Activated B cell treated with CpG ODN at 0.5 μM for 24 hours (primary cell): ENCODE data around the gene TPD52L2. TPM values are rescaled to one million over a fixed set of nuclear protein-coding genes. Genes with fewer than 3 reads are reported as not detected.

Experiments
- ATAC-seq: fragments of 200-7000 bp; cut with Tn5 transposase; one replicate; pipeline ENCODE4 v1.10.0; 2021; ENCODE audit warnings: low read depth, mild to moderate bottlenecking, moderate library complexity
- CTCF ChIA-PET: fragments of 350-600 bp; sonication (Branson Sonifier 250); formaldehyde crosslinking; loops from one replicate; lab custom pipeline; 2021; ENCODE audit warnings: antibody characterized with exemption; lab: Charles Lee
- POLR2A ChIA-PET: fragments of 350-600 bp; sonication (Branson Sonifier 250); formaldehyde crosslinking; loops from one replicate; lab custom pipeline; 2021; ENCODE audit warnings: antibody characterized with exemption; lab: Charles Lee
- DNase-seq: peaks from one replicate; pipeline ENCODE4 v3.0.0; 2022
- H3K27ac Mint-ChIP-seq: one replicate; pipeline ENCODE4 v1.8.0; 2020; ENCODE audit warnings: mixed read lengths
- H3K27me3 Mint-ChIP-seq: one replicate; pipeline ENCODE4 v1.8.0; 2021; ENCODE audit warnings: mixed read lengths
- H3K36me3 Mint-ChIP-seq: one replicate; pipeline ENCODE4 v1.8.0; 2021; ENCODE audit warnings: low read depth, mixed read lengths
- H3K4me1 Mint-ChIP-seq: one replicate; pipeline ENCODE4 v1.8.0; 2021; ENCODE audit warnings: mixed read lengths
- H3K4me3 Mint-ChIP-seq: one replicate; pipeline ENCODE4 v1.8.0; 2020; ENCODE audit warnings: mild to moderate bottlenecking, mixed read lengths
- H3K9me3 Mint-ChIP-seq: one replicate; pipeline ENCODE4 v1.8.0; 2020; ENCODE audit warnings: mixed read lengths
- CTCF ChIP-seq: fragments of 200-600 bp; IDR thresholded peaks from one replicate; pipeline ENCODE4 v1.8.0; 2022; ENCODE audit warnings: antibody characterized with exemption, mild to moderate bottlenecking
- intact Hi-C: fragments of 100-400 bp; cut with micrococcal nuclease; formaldehyde crosslinking; loops from one replicate; pipeline ENCODE4 v1.15.1; 2024
- total RNA-seq: library from RNA; stranded (reverse); gene quantifications from 2 replicates; pipeline ENCODE4 v1.2.3, GENCODE V29; 2022

The TPD52L2 gene
- total RNA-seq, 1 donor from 2014 or later = 38.8 TPM

DNA sequence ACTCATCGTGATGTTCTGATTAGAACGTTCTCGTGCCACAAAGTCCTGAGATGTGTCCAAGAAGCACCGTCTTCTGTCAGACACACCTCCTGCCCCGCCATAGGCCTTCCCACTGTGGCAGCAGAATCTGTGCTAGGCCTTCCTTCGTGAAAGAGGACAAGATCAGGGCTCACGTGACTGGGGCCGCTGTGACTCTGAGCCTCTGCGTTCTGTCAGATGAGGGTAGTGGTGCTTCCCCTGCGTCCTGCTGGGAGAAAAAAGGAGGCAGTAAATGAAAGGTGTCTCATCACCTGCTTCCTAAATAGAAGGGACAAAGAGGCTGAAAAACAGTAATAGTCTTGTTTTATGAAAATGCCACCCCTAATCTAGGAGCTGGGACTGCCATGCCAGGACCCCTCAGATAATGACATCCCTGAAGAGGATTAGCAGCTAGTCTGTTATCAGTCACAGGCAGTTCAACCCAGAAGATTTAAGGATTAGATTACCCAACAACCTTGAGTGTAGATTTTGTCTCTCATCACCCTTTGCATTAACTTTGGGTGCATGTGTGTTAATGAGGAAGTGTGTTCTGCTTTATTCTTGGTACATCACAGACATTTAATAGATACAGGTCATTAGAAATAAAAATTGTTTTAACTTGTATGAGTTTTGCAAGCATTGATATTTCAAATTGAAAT, 34.0 kb downstream of the TPD52L2 start:
- H3K27me3 Mint-ChIP-seq = no peaks in the 10 kb centered on the region
- H3K9me3 Mint-ChIP-seq = no peaks in the 10 kb centered on the region
- H3K4me1 Mint-ChIP-seq = peaks cover 68% of the 10 kb centered on the region
- ATAC-seq = no peak
- POLR2A ChIA-PET = no interaction called here
- DNase-seq = no peak
- H3K4me3 Mint-ChIP-seq = no peak overlapping the region
- intact Hi-C loops = loop anchor here (5.0 kb wide), 1 partner anchor 262 kb away; no protein-coding TSS in a partner anchor
- CTCF ChIA-PET = interaction anchor here (0.7 kb wide), 1 partner anchor 9 kb away, joined by 3 read pairs; no protein-coding TSS in a partner anchor
- peaks cover 23% of the 10 kb centered on the region for H3K36me3 Mint-ChIP-seq
- TF ChIP-seq CTCF = no peak
- no peak overlapping the region for H3K27ac Mint-ChIP-seq

DNA sequence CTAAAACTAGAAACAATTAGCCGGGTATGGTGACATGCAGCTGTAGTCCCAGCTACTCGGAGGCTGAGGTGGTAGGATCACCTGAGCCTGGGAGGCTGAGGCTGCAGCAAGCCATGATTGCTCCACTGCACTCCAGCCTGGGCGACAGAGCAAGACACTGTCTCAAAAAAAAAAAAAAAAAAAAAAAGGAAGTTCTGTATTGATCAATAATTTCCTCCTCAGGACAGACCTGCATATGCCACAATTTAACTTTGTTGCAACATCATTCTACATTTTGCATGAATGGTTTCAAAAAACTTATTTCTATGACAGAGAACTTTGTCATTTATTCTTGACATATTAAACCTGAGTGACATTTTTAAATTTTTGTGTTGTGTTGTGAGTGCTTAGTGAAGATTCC, 35.3 kb downstream of the TPD52L2 start:
- Mint-ChIP-seq H3K27ac (no peak overlapping the region), H3K36me3 (peaks cover 27% of the 10 kb centered on the region), H3K9me3 (no peaks in the 10 kb centered on the region), H3K4me1 (peaks cover 70% of the 10 kb centered on the region), H3K27me3 (no peaks in the 10 kb centered on the region), H3K4me3 (no peak overlapping the region)
- ATAC-seq (no peak), DNase-seq (no peak)
- POLR2A ChIA-PET = interaction anchor here (0.7 kb wide), 1 partner anchor 10 kb away, joined by 7 read pairs; no protein-coding TSS in a partner anchor
- CTCF ChIA-PET = no interaction called here
- intact Hi-C loops = no loop called here
- TF ChIP-seq CTCF = no peak

GRCh38 chr20:63903796-63904561, 38.9 kb downstream of the TPD52L2 start:
- Mint-ChIP-seq H3K4me1 (peaks cover 43% of the 10 kb centered on the region), H3K4me3 (no peak overlapping the region), H3K9me3 (no peaks in the 10 kb centered on the region), H3K27ac (no peak overlapping the region), H3K36me3 (peaks cover 20% of the 10 kb centered on the region), H3K27me3 (no peaks in the 10 kb centered on the region)
- POLR2A ChIA-PET = no interaction called here
- ATAC-seq (no peak), DNase-seq (no peak)
- CTCF ChIA-PET = no interaction called here
- intact Hi-C loops = no loop called here
- no peak for TF ChIP-seq CTCF

GRCh38 chr20:63908008-63908682, 43.1 kb downstream of the TPD52L2 start:
- DNase-seq (no peak), ATAC-seq (no peak)
- H3K36me3 Mint-ChIP-seq = peaks cover 12% of the 10 kb centered on the region
- intact Hi-C loops = no loop called here
- no peak overlapping the region for H3K4me3 Mint-ChIP-seq
- ChIA-PET CTCF (interaction anchor here (1.0 kb wide), 1 partner anchor 9 kb away, joined by 3 read pairs; no protein-coding TSS in a partner anchor), POLR2A (interaction anchor here (0.6 kb wide), 1 partner anchor 334 kb away, joined by 4 read pairs; the partner anchor contains the start of gene HELZ2)
- peaks cover 39% of the 10 kb centered on the region for H3K4me1 Mint-ChIP-seq
- H3K9me3 Mint-ChIP-seq = no peaks in the 10 kb centered on the region
- no peak overlapping the region for H3K27ac Mint-ChIP-seq
- TF ChIP-seq CTCF = no peak
- H3K27me3 Mint-ChIP-seq = no peaks in the 10 kb centered on the region
